NCI-H345 treated with DMSO at 0.1 percent for 48 hours (cell line): ENCODE data around the gene COG2.
A peak's percentile ranks its signal among the peaks of the same experiment; 100 is the strongest.
"Not testable (repeated sequence)": the region's sequence is repeated elsewhere in the genome, so short reads cannot be mapped to it uniquely, and the experiment has no call there.

ENCODE experiments used
- DNase-seq: peaks from one replicate; lab custom pipeline; 2025; ENCODE audit not compliant: unreplicated experiment; lab: John Stamatoyannopoulos, UW

COG2 gene

GRCh38 chr1:230674581-230674980 is 32.3 kb downstream of the COG2 start:
- DNase-seq = no peak

GRCh38 chr1:230677200-230677599 is 34.9 kb downstream of the COG2 start:
- no peak for DNase-seq

- no peak for DNase-seq
Observed at GRCh38 chr1:230679192-230679591, 36.9 kb downstream of the COG2 start.

- DNase-seq = no peak
Observed at GRCh38 chr1:230679825-230680224, 37.5 kb downstream of the COG2 start.

- no peak for DNase-seq
Observed at GRCh38 chr1:230680300-230681025, 38.2 kb downstream of the COG2 start.

GRCh38 chr1:230681599-230681998 is 39.3 kb downstream of the COG2 start:
- DNase-seq = peak; percentile 78

GRCh38 chr1:230682274-230682673 is 40.0 kb downstream of the COG2 start:
- DNase-seq = no peak

- no peak for DNase-seq
Observed at GRCh38 chr1:230682882-230683610, 40.8 kb downstream of the COG2 start.

- DNase-seq = no peak
Observed at GRCh38 chr1:230684146-230684545, 41.9 kb downstream of the COG2 start.

GRCh38 chr1:230684998-230685397 is 42.7 kb downstream of the COG2 start:
- no peak for DNase-seq

GRCh38 chr1:230686747-230687146 is 44.5 kb downstream of the COG2 start:
- no peak for DNase-seq

GRCh38 chr1:230690101-230690500 is 47.8 kb downstream of the COG2 start:
- DNase-seq = no peak

- DNase-seq = no peak
Observed at GRCh38 chr1:230691615-230692014, 49.3 kb downstream of the COG2 start.

GRCh38 chr1:230693221-230693620 is 50.9 kb downstream of the COG2 start:
- no peak for DNase-seq

- no peak for DNase-seq
Observed at GRCh38 chr1:230693777-230694176, 51.5 kb downstream of the COG2 start.

GRCh38 chr1:230694464-230694863 is 52.2 kb downstream of the COG2 start:
- DNase-seq = no peak

GRCh38 chr1:230694991-230695390 is 52.7 kb downstream of the COG2 start:
- no peak for DNase-seq

GRCh38 chr1:230696218-230696617 is 53.9 kb downstream of the COG2 start:
- DNase-seq = no peak

GRCh38 chr1:230696722-230697437 is 54.6 kb downstream of the COG2 start:
- no peak for DNase-seq

- no peak for DNase-seq
Observed at GRCh38 chr1:230698130-230698529, 55.8 kb downstream of the COG2 start.

GRCh38 chr1:230698964-230699363 is 56.7 kb downstream of the COG2 start:
- DNase-seq = not testable (repeated sequence)

GRCh38 chr1:230699716-230700115 is 57.4 kb downstream of the COG2 start:
- no peak for DNase-seq
